K562 (cell line): Measurements from ENCODE around the gene DNALI1. TPM values are rescaled to one million over a fixed set of nuclear protein-coding genes. Genes with fewer than 3 reads are reported as not detected.

Experiments used
- ATAC-seq: fragments of 200-7000 bp; cut with Tn5 transposase; 3 replicates; pipeline ENCODE4 v1.9.1; 2020; ENCODE audit warnings: moderate library complexity
- BruUV-seq: library from RNA; stranded (reverse); fragments of 400-500 nt; replicated peaks from 2 replicates; lab custom pipeline; 2021; lab: Mats Ljungman, UMichigan
- CTCF ChIA-PET: fragments of 300-600 bp; formaldehyde crosslinking; extraction: SDS; loops from one replicate; lab custom pipeline; 2021; ENCODE audit warnings: low intra/inter-chr PET ratio; lab: Yijun Ruan, JAX
- POLR2A ChIA-PET: fragments of 300-600, 350-650 bp; sonication (Branson Sonifier 250); formaldehyde crosslinking; extraction: SDS; loops from one replicate; lab custom pipeline; 2021; ENCODE audit warnings: antibody characterized with exemption, inconsistent platforms; lab: Yijun Ruan, JAX
- DNase-seq, 4 experiments: peaks; one replicate each; pipeline versions ENCODE4 v3.0.0 to v3.0.0-alpha.2; 2011 to 2018; ENCODE audit warnings: low spot score in 3 of 4, mixed read lengths in 3 of 4; ENCODE audit errors: extremely low read depth in 1 of 4
- FAIRE-seq: peaks from 2 replicates; lab custom pipeline; 2011; peaks lifted over from hg19 to GRCh38; lab: Jason Lieb, UNC
- H2AFZ ChIP-seq: 2 replicates; pipeline ENCODE4 v1.6.0; 2011; ENCODE audit warnings: low read depth, low read length, control low read depth, inconsistent platforms
- H3K27ac ChIP-seq: fragments of 200-600 bp; 3 replicates; pipeline ENCODE4 v1.8.0; 2011; ENCODE audit warnings: low read depth, mild to moderate bottlenecking, control low read depth, inconsistent platforms, low read length, moderate library complexity, mixed read lengths; ENCODE audit errors: extremely low read depth
- H3K27me3 ChIP-seq, 2 experiments: fragments of 300-600 bp in 1 of 2; 2 replicates in 1 of 2; 3 replicates in 1 of 2; pipeline versions ENCODE4 v1.6.0 to v1.8.0; 2011; ENCODE audit warnings: inconsistent platforms in 2 of 2, low read length in 2 of 2, mild to moderate bottlenecking in 1 of 2, mixed read lengths in 1 of 2, moderate library complexity in 1 of 2; ENCODE audit not compliant: control insufficient read depth in 2 of 2, insufficient read depth in 2 of 2
- H3K36me3 ChIP-seq: fragments of 300-600 bp; 3 replicates; pipeline ENCODE4 v1.8.0; 2011; ENCODE audit warnings: mild to moderate bottlenecking, low read length, inconsistent platforms; ENCODE audit not compliant: control insufficient read depth, insufficient read depth
- H3K4me1 ChIP-seq, 2 experiments: fragments of 200-600 bp in 1 of 2; replicated peaks in 1 of 2; 2 replicates in 1 of 2; 3 replicates in 1 of 2; pipeline versions ENCODE4 v1.5.1 to v1.8.0; 2011; ENCODE audit warnings: inconsistent platforms in 2 of 2, low read length in 2 of 2, mild to moderate bottlenecking in 1 of 2, mixed read lengths in 1 of 2, moderate library complexity in 1 of 2; ENCODE audit not compliant: control insufficient read depth in 2 of 2, insufficient read depth in 2 of 2
- H3K4me2 ChIP-seq: 2 replicates; pipeline ENCODE4 v1.6.1; 2011; ENCODE audit warnings: low read length, control low read depth, inconsistent platforms, mixed read lengths; ENCODE audit not compliant: insufficient read depth
- H3K4me3 ChIP-seq: fragments of 200-600 bp; sonication (generic), shearing (Covaris generic); 2 replicates; pipeline ENCODE4 v1.5.1; 2016; ENCODE audit warnings: control low read depth, inconsistent platforms
- H3K79me2 ChIP-seq: fragments of 200-600 bp; 3 replicates; pipeline ENCODE4 v1.8.0; 2011; ENCODE audit warnings: low read length, inconsistent platforms; ENCODE audit not compliant: control insufficient read depth, insufficient read depth
- H3K9ac ChIP-seq, 2 experiments: 2 replicates each; pipeline versions ENCODE4 v1.6.0 to v1.6.1; 2011; ENCODE audit warnings: low read depth in 2 of 2, low read length in 2 of 2, control low read depth in 1 of 2, inconsistent platforms in 1 of 2, mild to moderate bottlenecking in 1 of 2, mixed read lengths in 1 of 2; ENCODE audit not compliant: insufficient read depth in 1 of 2
- H3K9me1 ChIP-seq: one replicate; pipeline ENCODE4 v1.6.0; 2011; ENCODE audit warnings: inconsistent platforms, mild to moderate bottlenecking, low read length, moderate library complexity; ENCODE audit not compliant: control insufficient read depth, insufficient read depth
- H3K9me3 ChIP-seq: replicated peaks from 2 replicates; pipeline ENCODE4 v1.5.1; 2011; ENCODE audit warnings: low read depth, low read length, inconsistent platforms; ENCODE audit not compliant: control insufficient read depth, insufficient read depth
- H4K20me1 ChIP-seq: replicated peaks from 2 replicates; pipeline ENCODE4 v1.6.1; 2011; ENCODE audit warnings: low read length, inconsistent platforms, mixed read lengths; ENCODE audit not compliant: control insufficient read depth, insufficient read depth
- CBX2 ChIP-seq: fragments of 200-600 bp; sonication (generic); IDR thresholded peaks from one replicate; pipeline ENCODE4 v1.6.1; 2012; ENCODE audit warnings: mild to moderate bottlenecking, low read length, inconsistent platforms; ENCODE audit not compliant: insufficient read depth, poor library complexity, severe bottlenecking
- CXXC5 ChIP-seq: fragments of 250-450 bp; sonication (Bioruptor Pico); IDR thresholded peaks from 2 replicates; pipeline ENCODE4 v1.8.0; 2022; ENCODE audit warnings: inconsistent platforms, mild to moderate bottlenecking, moderate library complexity
- ESRRB ChIP-seq: fragments of 250-450 bp; sonication (Bioruptor Pico); IDR thresholded peaks from 2 replicates; pipeline ENCODE4 v1.5.0; 2020; ENCODE audit warnings: mild to moderate bottlenecking, moderate library complexity, borderline replicate concordance
- FOXA3 ChIP-seq, 2 experiments: fragments of 450-650 bp in 1 of 2; sonication (generic) in 1 of 2; formaldehyde crosslinking; IDR thresholded peaks in 1 of 2; conservative IDR thresholded peaks in 1 of 2; 2 replicates each; pipeline versions ENCODE4 v1.4.0 to v1.8.0; 2020 to 2022; ENCODE audit warnings: mild to moderate bottlenecking in 2 of 2, missing genetic modification reagents in 1 of 2
- GMEB1 ChIP-seq: fragments of 250-450 bp; sonication (Bioruptor Pico); IDR thresholded peaks from 2 replicates; pipeline ENCODE4 v1.4.0; 2020; ENCODE audit warnings: mild to moderate bottlenecking
- TFE3 ChIP-seq: fragments of 450-650 bp; formaldehyde crosslinking; IDR thresholded peaks from 2 replicates; pipeline ENCODE4 v1.4.0; 2020; ENCODE audit warnings: mild to moderate bottlenecking, mixed read lengths
- ZEB2 ChIP-seq: fragments of 450-650 bp; IDR thresholded peaks from 2 replicates; pipeline ENCODE4 v1.6.1; 2016
- ZNF445 ChIP-seq: fragments of 250-450 bp; sonication (Bioruptor Pico); IDR thresholded peaks from 2 replicates; pipeline ENCODE4 v1.4.0; 2020; ENCODE audit warnings: low read depth, mild to moderate bottlenecking, moderate library complexity
- ZNF512 ChIP-seq: IDR thresholded peaks from 2 replicates; pipeline ENCODE4 v1.6.1; 2016; ENCODE audit warnings: missing genetic modification characterization, missing compliant biosample characterization
- WGBS: fragments of 100-300 bp; shearing (Covaris generic); methylation state at CpG from one replicate; pipeline ENCODE4 v1.1.6; 2016; ENCODE audit warnings: low coverage, mixed read lengths; ENCODE audit not compliant: insufficient coverage; ENCODE audit errors: missing lambda C conversion rate; 5-methylcytosine and 5-hydroxymethylcytosine counted together
- in situ Hi-C: fragments of 300-500 bp; cut with MboI; formaldehyde crosslinking; loops from 4 replicates; pipeline ENCODE4 v1.15.0; 2018; ENCODE audit warnings: inconsistent platforms, mixed read lengths
- intact Hi-C: fragments of 100-400 bp; cut with micrococcal nuclease; formaldehyde crosslinking; loops from 2 replicates; pipeline ENCODE4 v1.14.2; 2022
- polyA plus RNA-seq, 8 experiments: library from polyadenylated mRNA; depleted of rRNA in 4 of 8; stranded (reverse) in 5 of 8; unstranded in 3 of 8; fragments of >200 nt; fragmentation: Nextera tagmentation in 2 of 8; fragmentation: Illumina TruSeq in 1 of 8; extraction: Ambion mirVana in 2 of 8; extraction: Trizol in 1 of 8; gene quantifications; 2 replicates each; pipeline versions ENCODE4 v1.2.1 to v1.2.3, GENCODE V29; 2011 to 2014; ENCODE audit warnings: inconsistent platforms in 1 of 8, missing spikeins in 1 of 8
- total RNA-seq, 7 experiments: library from RNA; depleted of rRNA in 6 of 7; stranded (reverse); fragments of >200 nt in 6 of 7; fragmentation: Illumina TruSeq in 2 of 7; extraction: Trizol in 2 of 7; gene quantifications; 2 replicates each; pipeline versions ENCODE4 v1.2.1 to v1.2.3, GENCODE V29; 2011 to 2021; ENCODE audit warnings: low replicate concordance in 1 of 7
- TF ChIP-seq, protein P1 (sequence below): fragments of 450-650 bp; IDR thresholded peaks from 2 replicates; pipeline ENCODE4 v1.6.1; 2017; ENCODE audit warnings: mild to moderate bottlenecking, moderate library complexity
- TF ChIP-seq, protein P2 (sequence below): IDR thresholded peaks from 2 replicates; pipeline ENCODE4 v1.6.1; 2011; ENCODE audit not compliant: insufficient read length; ENCODE audit errors: extremely low read depth
- TF ChIP-seq, protein P3 (sequence below): sonication (generic); formaldehyde crosslinking; IDR thresholded peaks from 2 replicates; pipeline ENCODE4 v1.8.0; 2022; ENCODE audit warnings: missing genetic modification reagents, mild to moderate bottlenecking, borderline replicate concordance

Gene DNALI1
- total and polyA plus RNA-seq, 9 of the 15 experiments (the other 6 are each of a cell fraction or from before 2014, with no cell fraction given), result 0.87 to 5.6 (median 1.2) TPM

DNA sequence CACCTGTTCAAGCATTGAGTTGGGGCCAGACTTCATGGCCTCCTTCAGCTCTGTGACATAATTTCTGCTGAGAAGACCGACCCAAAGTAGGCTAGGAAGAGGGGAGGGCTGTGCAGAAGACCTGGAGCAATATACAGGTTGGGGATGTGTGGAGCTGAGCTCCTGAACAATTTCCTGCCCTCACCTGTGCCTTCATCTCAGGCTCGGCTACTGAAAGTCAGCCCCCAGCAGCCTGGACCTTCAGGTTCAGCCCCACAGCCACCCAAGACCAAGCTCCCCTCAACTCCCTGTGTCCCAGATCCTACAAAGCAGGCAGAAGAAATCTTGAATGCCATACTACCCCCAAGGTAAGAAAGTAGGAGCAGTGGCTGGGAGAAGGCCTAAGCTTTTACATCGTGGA, 662 bp downstream of the DNALI1 start:
- BruUV-seq, result no TSS peak
- DNase-seq (no peak), FAIRE-seq (no peak), ATAC-seq (no peak)
- peaks cover 18% of the 10 kb centered on the region for H3K79me2 ChIP-seq
- CTCF ChIA-PET, result no interaction called here
- H3K4me1 ChIP-seq, result peaks cover 46 to 47% of the 10 kb centered on the region in 2 experiments
- no peak overlapping the region for H3K4me3 ChIP-seq
- H4K20me1 ChIP-seq, result 0 out of 2 replicates have a peak, but pooled peaks cover 14% of the 10 kb centered on the region
- 51% methylated on average over 3 of the region's 3 CpGs for WGBS
- peak overlapping the region; percentile 81 for H3K4me2 ChIP-seq
- in situ Hi-C loops (no loop called here), intact Hi-C loops (loop anchor here (5.0 to 10.0 kb wide), 3 partner anchors 45 to 135 kb away; partner anchors contain the start of genes CDCA8, MEAF6 and ZC3H12A)
- H3K36me3 ChIP-seq, result peaks cover 20% of the 10 kb centered on the region
- POLR2A ChIA-PET, result interaction anchor here (0.6 to 1.3 kb wide), 10 partner anchors 9 to 1397 kb away, joined by 3 to 4 read pairs (median 3); no protein-coding TSS in a partner anchor
- no peak overlapping the region; the same call in 2 of the 3 replicates for H3K27ac ChIP-seq
- H3K9ac ChIP-seq, result no peak overlapping the region
- peaks cover 10% of the 10 kb centered on the region for H3K9me1 ChIP-seq
- peak overlapping the region; percentile 99 for H2AFZ ChIP-seq
- H3K27me3 ChIP-seq, result no peaks in the 10 kb centered on the region
- H3K9me3 ChIP-seq, result peaks cover 9% of the 10 kb centered on the region
- no peak for TF ChIP-seq GMEB1
- no peak for TF ChIP-seq CXXC5 (CRISPR knock-in tag)
- TF ChIP-seq, protein P1, sequence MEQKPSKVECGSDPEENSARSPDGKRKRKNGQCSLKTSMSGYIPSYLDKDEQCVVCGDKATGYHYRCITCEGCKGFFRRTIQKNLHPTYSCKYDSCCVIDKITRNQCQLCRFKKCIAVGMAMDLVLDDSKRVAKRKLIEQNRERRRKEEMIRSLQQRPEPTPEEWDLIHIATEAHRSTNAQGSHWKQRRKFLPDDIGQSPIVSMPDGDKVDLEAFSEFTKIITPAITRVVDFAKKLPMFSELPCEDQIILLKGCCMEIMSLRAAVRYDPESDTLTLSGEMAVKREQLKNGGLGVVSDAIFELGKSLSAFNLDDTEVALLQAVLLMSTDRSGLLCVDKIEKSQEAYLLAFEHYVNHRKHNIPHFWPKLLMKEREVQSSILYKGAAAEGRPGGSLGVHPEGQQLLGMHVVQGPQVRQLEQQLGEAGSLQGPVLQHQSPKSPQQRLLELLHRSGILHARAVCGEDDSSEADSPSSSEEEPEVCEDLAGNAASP, result no peak
- TF ChIP-seq ESRRB, result no peak
- no peak for TF ChIP-seq CBX2
- TF ChIP-seq ZNF512 (tag), result no peak
- TF ChIP-seq ZEB2, result no peak
- TF ChIP-seq FOXA3 (CRISPR knock-in tag; conservative IDR thresholded peaks at IDR 0.05 in 1 of 2, IDR thresholded peaks at IDR 0.05 in 1 of 2), result no peak
- no peak for TF ChIP-seq ZNF445 (CRISPR knock-in tag)
- TF ChIP-seq, protein P2, sequence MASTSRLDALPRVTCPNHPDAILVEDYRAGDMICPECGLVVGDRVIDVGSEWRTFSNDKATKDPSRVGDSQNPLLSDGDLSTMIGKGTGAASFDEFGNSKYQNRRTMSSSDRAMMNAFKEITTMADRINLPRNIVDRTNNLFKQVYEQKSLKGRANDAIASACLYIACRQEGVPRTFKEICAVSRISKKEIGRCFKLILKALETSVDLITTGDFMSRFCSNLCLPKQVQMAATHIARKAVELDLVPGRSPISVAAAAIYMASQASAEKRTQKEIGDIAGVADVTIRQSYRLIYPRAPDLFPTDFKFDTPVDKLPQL, result no peak
- TF ChIP-seq, protein P3, sequence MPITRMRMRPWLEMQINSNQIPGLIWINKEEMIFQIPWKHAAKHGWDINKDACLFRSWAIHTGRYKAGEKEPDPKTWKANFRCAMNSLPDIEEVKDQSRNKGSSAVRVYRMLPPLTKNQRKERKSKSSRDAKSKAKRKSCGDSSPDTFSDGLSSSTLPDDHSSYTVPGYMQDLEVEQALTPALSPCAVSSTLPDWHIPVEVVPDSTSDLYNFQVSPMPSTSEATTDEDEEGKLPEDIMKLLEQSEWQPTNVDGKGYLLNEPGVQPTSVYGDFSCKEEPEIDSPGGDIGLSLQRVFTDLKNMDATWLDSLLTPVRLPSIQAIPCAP (CRISPR knock-in tag), result 0 out of 2 replicates have a peak, but pooled peaks have one; percentile 15
- TF ChIP-seq TFE3, result no peak
